OCI-LY3 (cell line): ENCODE results near the gene TRIM7.

Source experiments
- CTCF ChIP-seq: fragments of 200-600, 300-600 bp; sonication (generic); IDR thresholded peaks from 2 replicates; pipeline ENCODE4 v1.5.1; 2014; ENCODE audit warnings: antibody characterized with exemption, low read length, low read depth
- EZH2phosphoT487 ChIP-seq: fragments of 200-600 bp; shearing (Covaris generic); IDR thresholded peaks from 2 replicates; pipeline ENCODE4 v1.6.1; 2018; ENCODE audit warnings: antibody characterized with exemption, mixed run types, low read depth

- no peak for TF ChIP-seq CTCF
- TF ChIP-seq EZH2phosphoT487 = no peak
Observed at GRCh38 chr5:181198106-181198685, 6.8 kb downstream of the TRIM7 start.
